RWPE2 (cell line): ENCODE results near the gene CLBA1.

Source experiments
- ATAC-seq: fragments of 200-7000 bp; cut with Tn5 transposase; 3 replicates; pipeline ENCODE4 v1.9.1; 2021; ENCODE audit warnings: low read depth
- DNase-seq: peaks from one replicate; pipeline ENCODE4 v3.0.0-alpha.2; 2020; ENCODE audit warnings: low spot score
- H3K27ac ChIP-seq: fragments of 450-650 bp; 2 replicates; pipeline ENCODE4 v1.5.1; 2017; ENCODE audit warnings: mild to moderate bottlenecking; ENCODE audit not compliant: poor library complexity, severe bottlenecking
- H3K27me3 ChIP-seq: fragments of 250-450 bp; sonication (Bioruptor Pico); 2 replicates; pipeline ENCODE4 v1.5.1; 2021; ENCODE audit warnings: mild to moderate bottlenecking, moderate library complexity; ENCODE audit not compliant: insufficient read depth, poor library complexity, severe bottlenecking
- H3K36me3 ChIP-seq: fragments of 250-450 bp; sonication (Bioruptor Pico); 2 replicates; pipeline ENCODE4 v1.5.1; 2020; ENCODE audit warnings: low read depth, mild to moderate bottlenecking, moderate library complexity
- H3K4me1 ChIP-seq: fragments of 250-450 bp; sonication (Bioruptor Pico); 2 replicates; pipeline ENCODE4 v1.5.1; 2021; ENCODE audit warnings: mild to moderate bottlenecking, moderate library complexity; ENCODE audit not compliant: insufficient read depth, poor library complexity, severe bottlenecking
- H3K4me3 ChIP-seq: fragments of 250-450 bp; sonication (Bioruptor Pico); 2 replicates; pipeline ENCODE4 v1.5.1; 2021; ENCODE audit warnings: mild to moderate bottlenecking, moderate library complexity; ENCODE audit not compliant: severe bottlenecking
- H3K9me3 ChIP-seq: fragments of 250-450 bp; sonication (Bioruptor Pico); 2 replicates; pipeline ENCODE4 v1.5.1; 2021; ENCODE audit warnings: mild to moderate bottlenecking, moderate library complexity; ENCODE audit not compliant: severe bottlenecking
- CTCF ChIP-seq: fragments of 450-650 bp; IDR thresholded peaks from one replicate; pipeline ENCODE4 v1.5.1; 2017; ENCODE audit warnings: mild to moderate bottlenecking, moderate library complexity; ENCODE audit not compliant: poor library complexity, severe bottlenecking

The CLBA1 gene

GRCh38 chr14:105023144-105023543 lies 37.6 kb downstream of the CLBA1 start:
- no peaks in the 10 kb centered on the region for H3K9me3 ChIP-seq
- H3K27ac ChIP-seq = peak overlapping the region; percentile 100
- peaks cover 27% of the 10 kb centered on the region for H3K36me3 ChIP-seq
- TF ChIP-seq CTCF = no peak
- ATAC-seq (no peak), DNase-seq (no peak)
- H3K27me3 ChIP-seq = no peaks in the 10 kb centered on the region
- peaks cover 74% of the 10 kb centered on the region for H3K4me1 ChIP-seq
- H3K4me3 ChIP-seq = peak overlapping the region; percentile 0

- ATAC-seq (peak; percentile 2; the same call in 1 of the 3 replicates), DNase-seq (no peak)
- H3K27me3 ChIP-seq = no peaks in the 10 kb centered on the region
- H3K36me3 ChIP-seq = peaks cover 20% of the 10 kb centered on the region
- H3K4me1 ChIP-seq = peaks cover 73% of the 10 kb centered on the region
- H3K4me3 ChIP-seq = peak overlapping the region; percentile 13
- H3K9me3 ChIP-seq = no peaks in the 10 kb centered on the region
- TF ChIP-seq CTCF = no peak
- peak overlapping the region; percentile 100 for H3K27ac ChIP-seq
Observed at GRCh38 chr14:105023791-105024480, 38.3 kb downstream of the CLBA1 start.

- DNase-seq (no peak), ATAC-seq (no peak)
- no peak for TF ChIP-seq CTCF
- peaks cover 73% of the 10 kb centered on the region for H3K4me1 ChIP-seq
- no peaks in the 10 kb centered on the region for H3K9me3 ChIP-seq
- peaks cover 5% of the 10 kb centered on the region; the same call in 1 of the 2 replicates for H3K36me3 ChIP-seq
- peak overlapping the region; percentile 100 for H3K27ac ChIP-seq
- no peaks in the 10 kb centered on the region for H3K27me3 ChIP-seq
- H3K4me3 ChIP-seq = no peak overlapping the region
Observed at GRCh38 chr14:105025429-105025828, 39.8 kb downstream of the CLBA1 start.

GRCh38 chr14:105026033-105026785 lies 40.6 kb downstream of the CLBA1 start:
- Histone ChIP-seq H3K4me1 (peaks cover 73% of the 10 kb centered on the region), H3K9me3 (no peaks in the 10 kb centered on the region), H3K36me3 (peaks cover 5% of the 10 kb centered on the region; the same call in 1 of the 2 replicates), H3K27me3 (no peaks in the 10 kb centered on the region), H3K4me3 (no peak overlapping the region), H3K27ac (peak overlapping the region; percentile 100)
- ATAC-seq (peak; percentile 51), DNase-seq (no peak)
- no peak for TF ChIP-seq CTCF
